HepG2 (cell line): ENCODE results near the gene KHK. TPM values are rescaled to one million over a fixed set of nuclear protein-coding genes. Genes with fewer than 3 reads are reported as not detected.
A peak's percentile ranks its signal among the peaks of the same experiment; 100 is the strongest.

ENCODE experiments used
- ATAC-seq: fragments of 200-7000 bp; cut with Tn5 transposase; 3 replicates; pipeline ENCODE4 v1.9.1; 2020; ENCODE audit warnings: mild to moderate bottlenecking, moderate library complexity
- BruUV-seq: library from RNA; stranded (reverse); fragments of 400-500 nt; replicated peaks from 2 replicates; lab custom pipeline; 2021; lab: Mats Ljungman, UMichigan
- CTCF ChIA-PET: fragments of 300-600 bp; formaldehyde crosslinking; extraction: SDS; loops from one replicate; lab custom pipeline; 2021; ENCODE audit warnings: low total read pairs, inconsistent platforms, low intra/inter-chr PET ratio; lab: Yijun Ruan, JAX
- POLR2A ChIA-PET: fragments of 350-600 bp; sonication (Branson Sonifier 250); formaldehyde crosslinking; loops from one replicate; lab custom pipeline; 2020; ENCODE audit warnings: antibody characterized with exemption, inconsistent platforms; lab: Yijun Ruan, JAX
- DNase-seq: peaks from one replicate; pipeline ENCODE4 v3.0.0-alpha.2; 2015; ENCODE audit warnings: low spot score
- FAIRE-seq: peaks from 3 replicates; lab custom pipeline; 2011; peaks lifted over from hg19 to GRCh38; lab: Jason Lieb, UNC
- H2AFZ ChIP-seq: one replicate; pipeline ENCODE4 v1.6.1; 2011; ENCODE audit warnings: low read length, inconsistent platforms
- H3K27ac ChIP-seq: fragments of 300-600 bp; 3 replicates; pipeline ENCODE4 v1.8.0; 2011; ENCODE audit warnings: mixed run types, mild to moderate bottlenecking, mixed read lengths, low read length, inconsistent platforms; ENCODE audit not compliant: insufficient read depth; ENCODE audit errors: extremely low read length
- H3K27me3 ChIP-seq, 2 experiments: fragments of 200-600 bp in 1 of 2; 2 replicates in 1 of 2; 3 replicates in 1 of 2; pipeline versions ENCODE4 v1.6.0 to v1.8.0; 2011; ENCODE audit warnings: low read length in 2 of 2, mild to moderate bottlenecking in 2 of 2, moderate library complexity in 2 of 2, inconsistent platforms in 1 of 2; ENCODE audit not compliant: insufficient read depth in 2 of 2, control insufficient read depth in 1 of 2
- H3K36me3 ChIP-seq, 2 experiments: fragments of 200-600 bp in 1 of 2; replicated peaks in 1 of 2; 2 replicates in 1 of 2; 3 replicates in 1 of 2; pipeline versions ENCODE4 v1.5.1 to v1.8.0; 2011; ENCODE audit warnings: low read length in 2 of 2, inconsistent platforms in 1 of 2; ENCODE audit not compliant: insufficient read depth in 2 of 2, control insufficient read depth in 1 of 2
- H3K4me1 ChIP-seq: 2 replicates; pipeline ENCODE4 v1.5.1; 2012; ENCODE audit warnings: low read length, inconsistent platforms; ENCODE audit not compliant: insufficient read depth
- H3K4me2 ChIP-seq: 2 replicates; pipeline ENCODE4 v1.6.0; 2011; ENCODE audit warnings: low read depth, low read length, inconsistent platforms
- H3K4me3 ChIP-seq, 3 experiments: fragments of 200-600 bp in 1 of 3; sonication (generic), shearing (Covaris generic) in 1 of 3; replicated peaks in 1 of 3; 2 replicates each; pipeline ENCODE4 v1.5.1; 2011 to 2016; ENCODE audit warnings: low read length in 3 of 3, inconsistent platforms in 2 of 3, low read depth in 2 of 3, mild to moderate bottlenecking in 2 of 3, control low read depth in 1 of 3, mixed read lengths in 1 of 3; ENCODE audit not compliant: insufficient read depth in 1 of 3
- H3K79me2 ChIP-seq: one replicate; pipeline ENCODE4 v1.6.1; 2011; ENCODE audit warnings: low read length, inconsistent platforms; ENCODE audit not compliant: insufficient read depth
- H3K9ac ChIP-seq: 2 replicates; pipeline ENCODE4 v1.6.0; 2011; ENCODE audit warnings: mild to moderate bottlenecking, low read depth, low read length, inconsistent platforms; ENCODE audit not compliant: insufficient read depth
- H3K9me3 ChIP-seq: 2 replicates; pipeline ENCODE4 v1.5.1; 2012; ENCODE audit warnings: mild to moderate bottlenecking, low read length
- H4K20me1 ChIP-seq: 2 replicates; pipeline ENCODE4 v1.6.0; 2011; ENCODE audit warnings: inconsistent platforms, mild to moderate bottlenecking, low read length, moderate library complexity; ENCODE audit not compliant: insufficient read depth
- AKAP8 ChIP-seq: sonication (generic); formaldehyde crosslinking; IDR thresholded peaks from 2 replicates; pipeline ENCODE4 v1.5.1; 2020; ENCODE audit warnings: mild to moderate bottlenecking, missing genetic modification reagents
- ARID5B ChIP-seq: IDR thresholded peaks from 2 replicates; pipeline ENCODE4 v1.4.0; 2020; ENCODE audit warnings: mild to moderate bottlenecking, missing genetic modification reagents
- HNF4A ChIP-seq: sonication (generic); formaldehyde crosslinking; IDR thresholded peaks from 2 replicates; pipeline ENCODE4 v1.4.0; 2020; ENCODE audit warnings: missing genetic modification reagents
- MZF1 ChIP-seq: sonication (generic); formaldehyde crosslinking; IDR thresholded peaks from 2 replicates; pipeline ENCODE4 v1.8.1; 2023; ENCODE audit warnings: mild to moderate bottlenecking, missing genetic modification reagents, borderline replicate concordance
- NCOA2 ChIP-seq: sonication (generic); formaldehyde crosslinking; IDR thresholded peaks from 2 replicates; pipeline ENCODE4 v1.8.0; 2022; ENCODE audit warnings: inconsistent platforms
- NFKB2 ChIP-seq: sonication (generic); formaldehyde crosslinking; IDR thresholded peaks from 2 replicates; pipeline ENCODE4 v1.4.0; 2020; ENCODE audit warnings: missing genetic modification reagents, borderline replicate concordance
- PHF21A ChIP-seq: sonication (generic); formaldehyde crosslinking; IDR thresholded peaks from 2 replicates; pipeline ENCODE4 v1.5.0; 2020; ENCODE audit warnings: mild to moderate bottlenecking, missing genetic modification reagents
- POLR2A ChIP-seq, 2 experiments: IDR thresholded peaks; 2 replicates each; pipeline ENCODE4 v1.6.1; 2011; ENCODE audit warnings: low read depth in 2 of 2, low read length in 2 of 2, mild to moderate bottlenecking in 1 of 2, moderate library complexity in 1 of 2; ENCODE audit not compliant: insufficient read depth in 1 of 2
- RXRA ChIP-seq: sonication (generic); formaldehyde crosslinking; IDR thresholded peaks from 2 replicates; pipeline ENCODE4 v1.5.1; 2020; ENCODE audit warnings: missing genetic modification reagents
- SAP130 ChIP-seq: IDR thresholded peaks from 2 replicates; pipeline ENCODE4 v1.6.1; 2016; ENCODE audit warnings: low read depth
- SPEN ChIP-seq: sonication (generic); formaldehyde crosslinking; IDR thresholded peaks from 2 replicates; pipeline ENCODE4 v1.5.1; 2020; ENCODE audit warnings: low read depth, mild to moderate bottlenecking, missing genetic modification reagents
- ZNF607 ChIP-seq: sonication (generic); formaldehyde crosslinking; IDR thresholded peaks from 2 replicates; pipeline ENCODE4 v1.5.1; 2020; ENCODE audit warnings: missing genetic modification reagents, mild to moderate bottlenecking, borderline replicate concordance
- WGBS: methylation state at CpG from one replicate; pipeline ENCODE4 v1.1.6; 2017; ENCODE audit warnings: low lambda C conversion rate; 5-methylcytosine and 5-hydroxymethylcytosine counted together
- in situ Hi-C: cut with HindIII; loops from 2 replicates; pipeline ENCODE4 v1.10.0; 2017; ENCODE audit warnings: low pct_unique_long_range_greater_than_20kb; ENCODE audit not compliant: extremely low pct_ligation_motif_present
- intact Hi-C: fragments of 100-400 bp; cut with micrococcal nuclease; formaldehyde crosslinking; loops from one replicate; pipeline ENCODE4 v1.10.0; 2022; ENCODE audit not compliant: unreplicated experiment
- polyA plus RNA-seq, 8 experiments: library from polyadenylated mRNA; depleted of rRNA in 3 of 8; stranded (reverse) in 7 of 8; unstranded in 1 of 8; fragments of >200 nt; fragmentation: Illumina TruSeq in 4 of 8; extraction: Trizol in 4 of 8; gene quantifications; 2 replicates each; pipeline versions ENCODE4 v1.2.1 to v1.2.3, GENCODE V29; 2011 to 2016; ENCODE audit warnings: low read depth in 4 of 8, missing spikeins in 1 of 8, mixed read lengths in 1 of 8; ENCODE audit not compliant: insufficient read depth in 1 of 8
- total RNA-seq, 5 experiments: library from RNA; depleted of rRNA; stranded (reverse); fragments of >200 nt; fragmentation: Illumina TruSeq; extraction: Trizol; gene quantifications; 2 replicates each; pipeline ENCODE4 v1.2.3, GENCODE V29; 2016; ENCODE audit warnings: low read depth in 1 of 5
- TF ChIP-seq, protein P1 (sequence below): sonication (generic); formaldehyde crosslinking; IDR thresholded peaks from 2 replicates; pipeline ENCODE4 v1.5.1; 2020; ENCODE audit warnings: mild to moderate bottlenecking, missing genetic modification reagents, moderate library complexity
- TF ChIP-seq, protein P2 (sequence below): IDR thresholded peaks from 2 replicates; pipeline ENCODE4 v1.6.1; 2016; ENCODE audit warnings: control low read depth
- TF ChIP-seq, protein P3 (sequence below): sonication (generic); formaldehyde crosslinking; IDR thresholded peaks from 2 replicates; pipeline ENCODE4 v1.5.1; 2020; ENCODE audit warnings: missing genetic modification reagents, mild to moderate bottlenecking, borderline replicate concordance
- TF ChIP-seq, protein P4 (sequence below): sonication (generic); formaldehyde crosslinking; IDR thresholded peaks from 2 replicates; pipeline ENCODE4 v1.5.0; 2020; ENCODE audit warnings: missing genetic modification reagents

KHK gene
- total and polyA plus RNA-seq, 2 of the 13 experiments (the other 11 are each of a cell fraction or from before 2014, with no cell fraction given) = 40.9 to 99.2 TPM

GRCh38 chr2:27126252-27126710, 39.7 kb downstream of the KHK start:
- Histone ChIP-seq H3K79me2 (no peaks in the 10 kb centered on the region), H3K4me2 (0 out of 2 replicates have a peak overlapping the region, but pooled peaks have one; percentile 2), H3K27ac (no peak overlapping the region), H3K9ac (no peak overlapping the region), H4K20me1 (no peaks in the 10 kb centered on the region), H3K4me3 (no peak overlapping the region), H3K9me3 (no peaks in the 10 kb centered on the region), H3K27me3 (peaks cover 0 to 22% of the 10 kb centered on the region in 2 experiments; a peak in 3 of 5 replicates), H3K36me3 (peaks cover 6 to 12% of the 10 kb centered on the region in 2 experiments), H2AFZ (no peak overlapping the region), H3K4me1 (peaks cover 53% of the 10 kb centered on the region)
- intact Hi-C loops (no loop called here), in situ Hi-C loops (no loop called here)
- FAIRE-seq = peak; percentile 64
- ATAC-seq = peak; percentile 11
- POLR2A ChIA-PET = interaction anchor here (1.0 to 5.3 kb wide), 4 partner anchors 7 to 75 kb away, joined by 3 to 76 read pairs (median 4); partner anchors contain the start of genes AGBL5 and PREB
- WGBS = 20% methylated on average over 5 of the region's 5 CpGs
- CTCF ChIA-PET = no interaction called here
- no TSS peak for BruUV-seq
- DNase-seq = peak; percentile 46
- TF ChIP-seq POLR2A (IDR thresholded peaks at IDR 0.05; ENCODE audit: insufficient read depth in 1 of 2, low read depth in 2 of 2, low read length in 2 of 2) (peak in 1 of 2 experiments; percentile 5; a peak in 1 of 4 replicates), SPEN (CRISPR knock-in tag) (0 out of 2 replicates have a peak, but pooled peaks have one; percentile 46), ARID5B (peak; percentile 48; the same call in 1 of the 2 replicates), NFKB2 (no peak), ZNF607 (0 out of 2 replicates have a peak, but pooled peaks have one; percentile 45), AKAP8 (CRISPR knock-in tag) (no peak), PHF21A (CRISPR knock-in tag) (no peak), SAP130 (CRISPR knock-in tag) (peak; percentile 34; the same call in 1 of the 2 replicates), MZF1 (CRISPR knock-in tag) (no peak), NCOA2 (no peak), HNF4A (CRISPR knock-in tag) (peak; percentile 89), RXRA (CRISPR knock-in tag) (no peak)
- TF ChIP-seq, protein P1, sequence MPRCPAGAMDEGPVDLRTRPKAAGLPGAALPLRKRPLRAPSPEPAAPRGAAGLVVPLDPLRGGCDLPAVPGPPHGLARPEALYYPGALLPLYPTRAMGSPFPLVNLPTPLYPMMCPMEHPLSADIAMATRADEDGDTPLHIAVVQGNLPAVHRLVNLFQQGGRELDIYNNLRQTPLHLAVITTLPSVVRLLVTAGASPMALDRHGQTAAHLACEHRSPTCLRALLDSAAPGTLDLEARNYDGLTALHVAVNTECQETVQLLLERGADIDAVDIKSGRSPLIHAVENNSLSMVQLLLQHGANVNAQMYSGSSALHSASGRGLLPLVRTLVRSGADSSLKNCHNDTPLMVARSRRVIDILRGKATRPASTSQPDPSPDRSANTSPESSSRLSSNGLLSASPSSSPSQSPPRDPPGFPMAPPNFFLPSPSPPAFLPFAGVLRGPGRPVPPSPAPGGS (CRISPR knock-in tag) = no peak
- TF ChIP-seq, protein P2, sequence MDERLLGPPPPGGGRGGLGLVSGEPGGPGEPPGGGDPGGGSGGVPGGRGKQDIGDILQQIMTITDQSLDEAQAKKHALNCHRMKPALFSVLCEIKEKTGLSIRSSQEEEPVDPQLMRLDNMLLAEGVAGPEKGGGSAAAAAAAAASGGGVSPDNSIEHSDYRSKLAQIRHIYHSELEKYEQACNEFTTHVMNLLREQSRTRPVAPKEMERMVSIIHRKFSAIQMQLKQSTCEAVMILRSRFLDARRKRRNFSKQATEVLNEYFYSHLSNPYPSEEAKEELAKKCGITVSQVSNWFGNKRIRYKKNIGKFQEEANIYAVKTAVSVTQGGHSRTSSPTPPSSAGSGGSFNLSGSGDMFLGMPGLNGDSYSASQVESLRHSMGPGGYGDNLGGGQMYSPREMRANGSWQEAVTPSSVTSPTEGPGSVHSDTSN (CRISPR knock-in tag) = 0 out of 2 replicates have a peak, but pooled peaks have one; percentile 14
- TF ChIP-seq, protein P3, sequence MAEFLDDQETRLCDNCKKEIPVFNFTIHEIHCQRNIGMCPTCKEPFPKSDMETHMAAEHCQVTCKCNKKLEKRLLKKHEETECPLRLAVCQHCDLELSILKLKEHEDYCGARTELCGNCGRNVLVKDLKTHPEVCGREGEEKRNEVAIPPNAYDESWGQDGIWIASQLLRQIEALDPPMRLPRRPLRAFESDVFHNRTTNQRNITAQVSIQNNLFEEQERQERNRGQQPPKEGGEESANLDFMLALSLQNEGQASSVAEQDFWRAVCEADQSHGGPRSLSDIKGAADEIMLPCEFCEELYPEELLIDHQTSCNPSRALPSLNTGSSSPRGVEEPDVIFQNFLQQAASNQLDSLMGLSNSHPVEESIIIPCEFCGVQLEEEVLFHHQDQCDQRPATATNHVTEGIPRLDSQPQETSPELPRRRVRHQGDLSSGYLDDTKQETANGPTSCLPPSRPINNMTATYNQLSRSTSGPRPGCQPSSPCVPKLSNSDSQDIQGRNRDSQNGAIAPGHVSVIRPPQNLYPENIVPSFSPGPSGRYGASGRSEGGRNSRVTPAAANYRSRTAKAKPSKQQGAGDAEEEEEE (CRISPR knock-in tag) = peak; percentile 49; the same call in 1 of the 2 replicates
- TF ChIP-seq, protein P4, sequence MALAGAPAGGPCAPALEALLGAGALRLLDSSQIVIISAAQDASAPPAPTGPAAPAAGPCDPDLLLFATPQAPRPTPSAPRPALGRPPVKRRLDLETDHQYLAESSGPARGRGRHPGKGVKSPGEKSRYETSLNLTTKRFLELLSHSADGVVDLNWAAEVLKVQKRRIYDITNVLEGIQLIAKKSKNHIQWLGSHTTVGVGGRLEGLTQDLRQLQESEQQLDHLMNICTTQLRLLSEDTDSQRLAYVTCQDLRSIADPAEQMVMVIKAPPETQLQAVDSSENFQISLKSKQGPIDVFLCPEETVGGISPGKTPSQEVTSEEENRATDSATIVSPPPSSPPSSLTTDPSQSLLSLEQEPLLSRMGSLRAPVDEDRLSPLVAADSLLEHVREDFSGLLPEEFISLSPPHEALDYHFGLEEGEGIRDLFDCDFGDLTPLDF (CRISPR knock-in tag) = no peak
